HepG2 (cell line): Measurements from ENCODE around the gene TTC21B.

Experiments used
- MTF2 ChIP-seq: sonication (generic); formaldehyde crosslinking; IDR thresholded peaks from 2 replicates; pipeline ENCODE4 v1.5.0; 2020; ENCODE audit warnings: missing genetic modification reagents, borderline replicate concordance
- PHF8 ChIP-seq: sonication (generic); formaldehyde crosslinking; IDR thresholded peaks from 2 replicates; pipeline ENCODE4 v1.5.0; 2020; ENCODE audit warnings: missing genetic modification reagents
- POLR2A ChIP-seq, 2 experiments: IDR thresholded peaks; 2 replicates each; pipeline ENCODE4 v1.6.1; 2011; ENCODE audit warnings: low read depth in 2 of 2, low read length in 2 of 2, mild to moderate bottlenecking in 1 of 2, moderate library complexity in 1 of 2; ENCODE audit not compliant: insufficient read depth in 1 of 2
- RNF2 ChIP-seq: fragments of 450-650 bp; conservative IDR thresholded peaks from 2 replicates; pipeline ENCODE4 v1.6.1; 2016; ENCODE audit warnings: low read depth
- TF ChIP-seq, protein P1 (sequence below): sonication (generic); formaldehyde crosslinking; IDR thresholded peaks from 2 replicates; pipeline ENCODE4 v1.5.0; 2020; ENCODE audit warnings: mild to moderate bottlenecking, missing genetic modification reagents, moderate library complexity
- TF ChIP-seq, protein P2 (sequence below): sonication (generic); IDR thresholded peaks from 2 replicates; pipeline ENCODE4 v1.6.1; 2016; ENCODE audit warnings: low read depth, borderline replicate concordance

DNA sequence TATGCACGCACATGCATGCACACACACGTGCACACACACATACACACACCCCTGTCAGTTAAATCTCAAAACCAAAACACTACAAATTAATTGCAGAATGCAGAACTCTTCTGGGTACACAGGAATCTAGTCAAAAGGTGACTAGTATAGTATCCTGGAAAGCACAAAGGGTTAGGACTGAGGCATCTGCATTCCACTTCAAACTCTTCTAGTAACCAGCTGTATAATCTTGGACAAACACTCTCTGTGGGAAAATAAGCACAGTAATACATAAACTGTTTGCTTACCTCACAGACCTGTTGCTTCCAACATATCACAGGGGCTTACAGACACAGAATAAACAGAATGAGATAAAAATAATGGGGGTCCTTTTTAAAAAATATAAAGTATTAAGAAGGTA lies 49.1 kb downstream of the TTC21B start:
- TF ChIP-seq POLR2A (IDR thresholded peaks at IDR 0.05; ENCODE audit: insufficient read depth in 1 of 2, low read depth in 2 of 2, low read length in 2 of 2) (no peak), MTF2 (CRISPR knock-in tag) (no peak), PHF8 (CRISPR knock-in tag) (no peak), RNF2 (no peak)
- TF ChIP-seq, protein P1, sequence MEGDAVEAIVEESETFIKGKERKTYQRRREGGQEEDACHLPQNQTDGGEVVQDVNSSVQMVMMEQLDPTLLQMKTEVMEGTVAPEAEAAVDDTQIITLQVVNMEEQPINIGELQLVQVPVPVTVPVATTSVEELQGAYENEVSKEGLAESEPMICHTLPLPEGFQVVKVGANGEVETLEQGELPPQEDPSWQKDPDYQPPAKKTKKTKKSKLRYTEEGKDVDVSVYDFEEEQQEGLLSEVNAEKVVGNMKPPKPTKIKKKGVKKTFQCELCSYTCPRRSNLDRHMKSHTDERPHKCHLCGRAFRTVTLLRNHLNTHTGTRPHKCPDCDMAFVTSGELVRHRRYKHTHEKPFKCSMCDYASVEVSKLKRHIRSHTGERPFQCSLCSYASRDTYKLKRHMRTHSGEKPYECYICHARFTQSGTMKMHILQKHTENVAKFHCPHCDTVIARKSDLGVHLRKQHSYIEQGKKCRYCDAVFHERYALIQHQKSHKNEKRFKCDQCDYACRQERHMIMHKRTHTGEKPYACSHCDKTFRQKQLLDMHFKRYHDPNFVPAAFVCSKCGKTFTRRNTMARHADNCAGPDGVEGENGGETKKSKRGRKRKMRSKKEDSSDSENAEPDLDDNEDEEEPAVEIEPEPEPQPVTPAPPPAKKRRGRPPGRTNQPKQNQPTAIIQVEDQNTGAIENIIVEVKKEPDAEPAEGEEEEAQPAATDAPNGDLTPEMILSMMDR (CRISPR knock-in tag): no peak
- TF ChIP-seq, protein P2, sequence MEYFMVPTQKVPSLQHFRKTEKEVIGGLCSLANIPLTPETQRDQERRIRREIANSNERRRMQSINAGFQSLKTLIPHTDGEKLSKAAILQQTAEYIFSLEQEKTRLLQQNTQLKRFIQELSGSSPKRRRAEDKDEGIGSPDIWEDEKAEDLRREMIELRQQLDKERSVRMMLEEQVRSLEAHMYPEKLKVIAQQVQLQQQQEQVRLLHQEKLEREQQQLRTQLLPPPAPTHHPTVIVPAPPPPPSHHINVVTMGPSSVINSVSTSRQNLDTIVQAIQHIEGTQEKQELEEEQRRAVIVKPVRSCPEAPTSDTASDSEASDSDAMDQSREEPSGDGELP: no peak
